ENCODE results near the gene C10orf53. TPM values are rescaled to one million over a fixed set of nuclear protein-coding genes. Genes with fewer than 3 reads are reported as not detected.

The C10orf53 gene
- total RNA-seq, 1 experiment from 2014 or later = not detected

DNA sequence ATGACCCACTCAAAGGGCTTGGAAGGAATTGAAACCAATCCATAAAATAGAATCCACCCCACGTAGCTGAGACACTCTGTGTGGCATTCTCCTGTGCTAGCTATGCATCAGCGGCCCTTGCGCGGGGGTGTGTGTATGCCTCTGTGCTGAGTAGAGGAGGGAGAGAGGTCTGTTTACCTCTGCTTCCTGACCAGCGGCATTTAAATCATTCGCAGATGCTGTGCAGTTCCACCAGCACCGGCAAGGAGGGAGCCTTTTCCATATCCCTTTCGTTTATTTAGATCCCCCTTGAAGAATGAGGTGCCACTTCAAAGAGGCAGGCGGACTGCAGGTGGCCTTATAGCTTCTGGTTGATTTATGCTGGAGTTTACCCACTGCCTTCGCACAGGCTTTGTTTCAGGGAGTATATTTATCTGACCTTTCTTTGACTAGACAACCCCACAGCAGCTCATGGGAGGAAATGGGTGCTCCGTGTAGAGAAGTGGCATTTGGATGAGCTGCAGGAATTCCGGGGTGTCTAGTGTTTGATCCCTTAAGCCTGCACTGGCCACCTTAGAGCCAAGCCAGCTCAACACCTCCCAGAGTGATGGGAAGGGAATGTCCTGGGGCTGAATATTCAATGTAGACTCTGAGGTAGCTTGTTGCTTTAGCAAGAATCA is 11.4 kb downstream of the C10orf53 start (continued):
- TF ChIP-seq TCF7 (CRISPR knock-in tag; IDR thresholded peaks at IDR 0.05; ENCODE audit: low read depth) (no peak), MXD4 (CRISPR knock-in tag; IDR thresholded peaks at IDR 0.05; ENCODE audit: borderline replicate concordance) (no peak), ZNF317 (CRISPR knock-in tag; IDR thresholded peaks at IDR 0.05; ENCODE audit: borderline replicate concordance, low read depth) (no peak), ZNF671 (CRISPR knock-in tag; IDR thresholded peaks at IDR 0.05) (no peak)
- TF ChIP-seq, protein P1, sequence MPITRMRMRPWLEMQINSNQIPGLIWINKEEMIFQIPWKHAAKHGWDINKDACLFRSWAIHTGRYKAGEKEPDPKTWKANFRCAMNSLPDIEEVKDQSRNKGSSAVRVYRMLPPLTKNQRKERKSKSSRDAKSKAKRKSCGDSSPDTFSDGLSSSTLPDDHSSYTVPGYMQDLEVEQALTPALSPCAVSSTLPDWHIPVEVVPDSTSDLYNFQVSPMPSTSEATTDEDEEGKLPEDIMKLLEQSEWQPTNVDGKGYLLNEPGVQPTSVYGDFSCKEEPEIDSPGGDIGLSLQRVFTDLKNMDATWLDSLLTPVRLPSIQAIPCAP (CRISPR knock-in tag; IDR thresholded peaks at IDR 0.05) = no peak
- TF ChIP-seq, protein P2, sequence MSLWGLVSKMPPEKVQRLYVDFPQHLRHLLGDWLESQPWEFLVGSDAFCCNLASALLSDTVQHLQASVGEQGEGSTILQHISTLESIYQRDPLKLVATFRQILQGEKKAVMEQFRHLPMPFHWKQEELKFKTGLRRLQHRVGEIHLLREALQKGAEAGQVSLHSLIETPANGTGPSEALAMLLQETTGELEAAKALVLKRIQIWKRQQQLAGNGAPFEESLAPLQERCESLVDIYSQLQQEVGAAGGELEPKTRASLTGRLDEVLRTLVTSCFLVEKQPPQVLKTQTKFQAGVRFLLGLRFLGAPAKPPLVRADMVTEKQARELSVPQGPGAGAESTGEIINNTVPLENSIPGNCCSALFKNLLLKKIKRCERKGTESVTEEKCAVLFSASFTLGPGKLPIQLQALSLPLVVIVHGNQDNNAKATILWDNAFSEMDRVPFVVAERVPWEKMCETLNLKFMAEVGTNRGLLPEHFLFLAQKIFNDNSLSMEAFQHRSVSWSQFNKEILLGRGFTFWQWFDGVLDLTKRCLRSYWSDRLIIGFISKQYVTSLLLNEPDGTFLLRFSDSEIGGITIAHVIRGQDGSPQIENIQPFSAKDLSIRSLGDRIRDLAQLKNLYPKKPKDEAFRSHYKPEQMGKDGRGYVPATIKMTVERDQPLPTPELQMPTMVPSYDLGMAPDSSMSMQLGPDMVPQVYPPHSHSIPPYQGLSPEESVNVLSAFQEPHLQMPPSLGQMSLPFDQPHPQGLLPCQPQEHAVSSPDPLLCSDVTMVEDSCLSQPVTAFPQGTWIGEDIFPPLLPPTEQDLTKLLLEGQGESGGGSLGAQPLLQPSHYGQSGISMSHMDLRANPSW (CRISPR knock-in tag; conservative IDR thresholded peaks at IDR 0.05; ENCODE audit: low read depth) = no peak
- TF ChIP-seq, protein P3, sequence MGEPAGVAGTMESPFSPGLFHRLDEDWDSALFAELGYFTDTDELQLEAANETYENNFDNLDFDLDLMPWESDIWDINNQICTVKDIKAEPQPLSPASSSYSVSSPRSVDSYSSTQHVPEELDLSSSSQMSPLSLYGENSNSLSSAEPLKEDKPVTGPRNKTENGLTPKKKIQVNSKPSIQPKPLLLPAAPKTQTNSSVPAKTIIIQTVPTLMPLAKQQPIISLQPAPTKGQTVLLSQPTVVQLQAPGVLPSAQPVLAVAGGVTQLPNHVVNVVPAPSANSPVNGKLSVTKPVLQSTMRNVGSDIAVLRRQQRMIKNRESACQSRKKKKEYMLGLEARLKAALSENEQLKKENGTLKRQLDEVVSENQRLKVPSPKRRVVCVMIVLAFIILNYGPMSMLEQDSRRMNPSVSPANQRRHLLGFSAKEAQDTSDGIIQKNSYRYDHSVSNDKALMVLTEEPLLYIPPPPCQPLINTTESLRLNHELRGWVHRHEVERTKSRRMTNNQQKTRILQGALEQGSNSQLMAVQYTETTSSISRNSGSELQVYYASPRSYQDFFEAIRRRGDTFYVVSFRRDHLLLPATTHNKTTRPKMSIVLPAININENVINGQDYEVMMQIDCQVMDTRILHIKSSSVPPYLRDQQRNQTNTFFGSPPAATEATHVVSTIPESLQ (CRISPR knock-in tag; IDR thresholded peaks at IDR 0.05) = no peak
- TF ChIP-seq, protein P4, sequence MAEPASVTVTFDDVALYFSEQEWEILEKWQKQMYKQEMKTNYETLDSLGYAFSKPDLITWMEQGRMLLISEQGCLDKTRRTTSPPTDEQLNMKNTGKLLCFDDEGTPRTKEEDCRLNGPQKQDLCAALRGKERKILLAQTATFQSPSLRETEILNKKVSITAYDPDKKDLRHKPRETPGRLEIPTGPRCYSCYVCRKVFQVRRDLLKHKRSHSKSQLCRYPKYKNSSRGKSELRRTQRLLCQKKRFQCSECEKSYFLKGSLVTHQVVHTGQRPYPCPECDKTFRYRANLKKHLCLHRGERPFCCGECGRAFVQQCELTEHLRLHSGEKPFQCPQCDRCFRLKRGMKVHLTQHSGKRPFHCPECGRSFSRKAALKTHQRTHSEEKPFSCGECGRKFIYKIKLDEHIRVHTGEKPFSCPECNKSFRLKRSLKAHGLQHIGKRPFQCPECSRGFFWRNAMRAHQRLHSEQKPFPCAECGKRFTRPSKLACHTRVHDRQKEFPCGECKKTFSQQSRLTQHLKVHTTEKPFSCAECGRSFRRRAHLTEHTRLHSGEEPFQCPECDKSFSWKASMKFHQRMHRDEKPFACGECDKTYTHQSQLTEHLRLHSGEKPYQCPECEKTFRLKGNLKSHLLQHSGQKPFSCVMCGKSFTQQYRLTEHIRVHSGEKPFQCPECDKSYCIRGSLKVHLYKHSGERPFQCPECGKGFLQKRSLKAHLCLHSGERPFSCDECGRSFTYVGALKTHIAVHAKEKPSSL (CRISPR knock-in tag; conservative IDR thresholded peaks at IDR 0.05) = no peak

DNA sequence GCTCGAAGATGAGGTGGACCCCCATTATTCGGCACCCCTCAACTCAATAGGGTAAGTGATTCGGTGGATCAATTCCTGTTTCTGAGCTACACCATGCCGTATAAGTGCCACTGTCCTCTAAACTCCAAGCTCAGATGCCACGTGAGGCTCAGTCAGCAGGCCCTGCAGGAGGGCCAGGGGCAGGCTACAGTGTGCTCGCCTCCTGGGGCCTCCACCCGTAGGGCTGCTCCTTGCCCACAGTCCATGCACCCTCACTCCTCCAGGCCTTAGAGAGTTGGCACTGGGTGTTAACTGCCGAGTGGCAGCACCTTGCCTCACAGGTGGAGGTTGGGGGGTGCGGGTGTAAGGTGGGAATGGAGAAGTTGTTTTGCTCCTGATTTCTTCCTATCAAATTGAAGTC is 12.1 kb downstream of the C10orf53 start:
- CTCF ChIA-PET = interaction anchor here (0.8 to 3.2 kb wide), 7 partner anchors 9 to 98 kb away, joined by 3 to 16 read pairs (median 3); partner anchors contain the start of gene C10orf53
- peaks cover 26% of the 10 kb centered on the region for H3K9me3 Mint-ChIP-seq
- DNase-seq (ENCODE audit: low spot score) (no peak), ATAC-seq (no peak)
- peaks cover 100% of the 10 kb centered on the region for H3K27me3 Mint-ChIP-seq (ENCODE audit: low read depth)
- no peak overlapping the region for H3K27ac Mint-ChIP-seq
- peaks cover 55% of the 10 kb centered on the region for H3K4me1 Mint-ChIP-seq
- H3K36me3 Mint-ChIP-seq = peaks cover 24% of the 10 kb centered on the region
- H3K4me3 Mint-ChIP-seq = no peak overlapping the region; the same call in 1 of the 2 replicates
- POLR2A ChIA-PET = interaction anchor here (1.2 to 1.4 kb wide), 2 partner anchors 10 to 13 kb away, joined by 3 to 4 read pairs; partner anchors contain the start of gene C10orf53
- TF ChIP-seq, protein P5, sequence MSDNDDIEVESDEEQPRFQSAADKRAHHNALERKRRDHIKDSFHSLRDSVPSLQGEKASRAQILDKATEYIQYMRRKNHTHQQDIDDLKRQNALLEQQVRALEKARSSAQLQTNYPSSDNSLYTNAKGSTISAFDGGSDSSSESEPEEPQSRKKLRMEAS (CRISPR knock-in tag; IDR thresholded peaks at IDR 0.05) = no peak
- no peak for TF ChIP-seq ZNF121 (CRISPR knock-in tag; IDR thresholded peaks at IDR 0.05)
- TF ChIP-seq GRHL2 (CRISPR knock-in tag; IDR thresholded peaks at IDR 0.05; ENCODE audit: insufficient replicate concordance, severe bottlenecking) = no peak
- TF ChIP-seq, protein P6, sequence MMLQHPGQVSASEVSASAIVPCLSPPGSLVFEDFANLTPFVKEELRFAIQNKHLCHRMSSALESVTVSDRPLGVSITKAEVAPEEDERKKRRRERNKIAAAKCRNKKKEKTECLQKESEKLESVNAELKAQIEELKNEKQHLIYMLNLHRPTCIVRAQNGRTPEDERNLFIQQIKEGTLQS (CRISPR knock-in tag; conservative IDR thresholded peaks at IDR 0.05) = no peak
- TF ChIP-seq SOX15 (CRISPR knock-in tag; IDR thresholded peaks at IDR 0.05) = no peak
- TF ChIP-seq ZNF219 (CRISPR knock-in tag; IDR thresholded peaks at IDR 0.05; ENCODE audit: borderline replicate concordance) = no peak
- TF ChIP-seq, protein P7, sequence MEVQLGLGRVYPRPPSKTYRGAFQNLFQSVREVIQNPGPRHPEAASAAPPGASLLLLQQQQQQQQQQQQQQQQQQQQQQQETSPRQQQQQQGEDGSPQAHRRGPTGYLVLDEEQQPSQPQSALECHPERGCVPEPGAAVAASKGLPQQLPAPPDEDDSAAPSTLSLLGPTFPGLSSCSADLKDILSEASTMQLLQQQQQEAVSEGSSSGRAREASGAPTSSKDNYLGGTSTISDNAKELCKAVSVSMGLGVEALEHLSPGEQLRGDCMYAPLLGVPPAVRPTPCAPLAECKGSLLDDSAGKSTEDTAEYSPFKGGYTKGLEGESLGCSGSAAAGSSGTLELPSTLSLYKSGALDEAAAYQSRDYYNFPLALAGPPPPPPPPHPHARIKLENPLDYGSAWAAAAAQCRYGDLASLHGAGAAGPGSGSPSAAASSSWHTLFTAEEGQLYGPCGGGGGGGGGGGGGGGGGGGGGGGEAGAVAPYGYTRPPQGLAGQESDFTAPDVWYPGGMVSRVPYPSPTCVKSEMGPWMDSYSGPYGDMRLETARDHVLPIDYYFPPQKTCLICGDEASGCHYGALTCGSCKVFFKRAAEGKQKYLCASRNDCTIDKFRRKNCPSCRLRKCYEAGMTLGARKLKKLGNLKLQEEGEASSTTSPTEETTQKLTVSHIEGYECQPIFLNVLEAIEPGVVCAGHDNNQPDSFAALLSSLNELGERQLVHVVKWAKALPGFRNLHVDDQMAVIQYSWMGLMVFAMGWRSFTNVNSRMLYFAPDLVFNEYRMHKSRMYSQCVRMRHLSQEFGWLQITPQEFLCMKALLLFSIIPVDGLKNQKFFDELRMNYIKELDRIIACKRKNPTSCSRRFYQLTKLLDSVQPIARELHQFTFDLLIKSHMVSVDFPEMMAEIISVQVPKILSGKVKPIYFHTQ (CRISPR knock-in tag; IDR thresholded peaks at IDR 0.05) = no peak
- no peak for TF ChIP-seq FOXK1 (CRISPR knock-in tag; IDR thresholded peaks at IDR 0.05)
- TF ChIP-seq, protein P8, sequence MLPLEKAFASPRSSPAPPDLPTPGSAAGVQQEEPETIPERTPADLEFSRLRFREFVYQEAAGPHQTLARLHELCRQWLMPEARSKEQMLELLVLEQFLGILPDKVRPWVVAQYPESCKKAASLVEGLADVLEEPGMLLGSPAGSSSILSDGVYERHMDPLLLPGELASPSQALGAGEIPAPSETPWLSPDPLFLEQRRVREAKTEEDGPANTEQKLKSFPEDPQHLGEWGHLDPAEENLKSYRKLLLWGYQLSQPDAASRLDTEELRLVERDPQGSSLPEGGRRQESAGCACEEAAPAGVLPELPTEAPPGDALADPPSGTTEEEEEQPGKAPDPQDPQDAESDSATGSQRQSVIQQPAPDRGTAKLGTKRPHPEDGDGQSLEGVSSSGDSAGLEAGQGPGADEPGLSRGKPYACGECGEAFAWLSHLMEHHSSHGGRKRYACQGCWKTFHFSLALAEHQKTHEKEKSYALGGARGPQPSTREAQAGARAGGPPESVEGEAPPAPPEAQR (CRISPR knock-in tag; IDR thresholded peaks at IDR 0.05) = no peak
- TF ChIP-seq, protein P9, sequence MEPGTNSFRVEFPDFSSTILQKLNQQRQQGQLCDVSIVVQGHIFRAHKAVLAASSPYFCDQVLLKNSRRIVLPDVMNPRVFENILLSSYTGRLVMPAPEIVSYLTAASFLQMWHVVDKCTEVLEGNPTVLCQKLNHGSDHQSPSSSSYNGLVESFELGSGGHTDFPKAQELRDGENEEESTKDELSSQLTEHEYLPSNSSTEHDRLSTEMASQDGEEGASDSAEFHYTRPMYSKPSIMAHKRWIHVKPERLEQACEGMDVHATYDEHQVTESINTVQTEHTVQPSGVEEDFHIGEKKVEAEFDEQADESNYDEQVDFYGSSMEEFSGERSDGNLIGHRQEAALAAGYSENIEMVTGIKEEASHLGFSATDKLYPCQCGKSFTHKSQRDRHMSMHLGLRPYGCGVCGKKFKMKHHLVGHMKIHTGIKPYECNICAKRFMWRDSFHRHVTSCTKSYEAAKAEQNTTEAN (CRISPR knock-in tag; IDR thresholded peaks at IDR 0.05) = no peak
- TF ChIP-seq MXD4 (CRISPR knock-in tag; IDR thresholded peaks at IDR 0.05; ENCODE audit: borderline replicate concordance) = no peak
- no peak for TF ChIP-seq ZNF263 (CRISPR knock-in tag; IDR thresholded peaks at IDR 0.05; ENCODE audit: low read depth)

All from WTC11 (cell line).